GM12874 (cell line): ENCODE measurements around the gene THOC7.

Experiments used
- TF ChIP-seq, protein P1 (sequence below): IDR thresholded peaks from 2 replicates; pipeline ENCODE4 v1.5.1; 2011; ENCODE audit warnings: low read depth, mild to moderate bottlenecking, control low read depth, low read length, moderate library complexity; ENCODE audit not compliant: insufficient read depth

The THOC7 gene

GRCh38 chr3:63864965-63865327 lies 1.3 kb upstream of the THOC7 start:
- TF ChIP-seq, protein P1, sequence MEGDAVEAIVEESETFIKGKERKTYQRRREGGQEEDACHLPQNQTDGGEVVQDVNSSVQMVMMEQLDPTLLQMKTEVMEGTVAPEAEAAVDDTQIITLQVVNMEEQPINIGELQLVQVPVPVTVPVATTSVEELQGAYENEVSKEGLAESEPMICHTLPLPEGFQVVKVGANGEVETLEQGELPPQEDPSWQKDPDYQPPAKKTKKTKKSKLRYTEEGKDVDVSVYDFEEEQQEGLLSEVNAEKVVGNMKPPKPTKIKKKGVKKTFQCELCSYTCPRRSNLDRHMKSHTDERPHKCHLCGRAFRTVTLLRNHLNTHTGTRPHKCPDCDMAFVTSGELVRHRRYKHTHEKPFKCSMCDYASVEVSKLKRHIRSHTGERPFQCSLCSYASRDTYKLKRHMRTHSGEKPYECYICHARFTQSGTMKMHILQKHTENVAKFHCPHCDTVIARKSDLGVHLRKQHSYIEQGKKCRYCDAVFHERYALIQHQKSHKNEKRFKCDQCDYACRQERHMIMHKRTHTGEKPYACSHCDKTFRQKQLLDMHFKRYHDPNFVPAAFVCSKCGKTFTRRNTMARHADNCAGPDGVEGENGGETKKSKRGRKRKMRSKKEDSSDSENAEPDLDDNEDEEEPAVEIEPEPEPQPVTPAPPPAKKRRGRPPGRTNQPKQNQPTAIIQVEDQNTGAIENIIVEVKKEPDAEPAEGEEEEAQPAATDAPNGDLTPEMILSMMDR = no peak

GRCh38 chr3:63864008-63864964 lies 681 bp upstream of the THOC7 start:
- TF ChIP-seq, protein P1 = no peak

- TF ChIP-seq, protein P1 = no peak
These were observed 828 bp downstream of the THOC7 start for GRCh38 chr3:63862804-63863149.

DNA sequence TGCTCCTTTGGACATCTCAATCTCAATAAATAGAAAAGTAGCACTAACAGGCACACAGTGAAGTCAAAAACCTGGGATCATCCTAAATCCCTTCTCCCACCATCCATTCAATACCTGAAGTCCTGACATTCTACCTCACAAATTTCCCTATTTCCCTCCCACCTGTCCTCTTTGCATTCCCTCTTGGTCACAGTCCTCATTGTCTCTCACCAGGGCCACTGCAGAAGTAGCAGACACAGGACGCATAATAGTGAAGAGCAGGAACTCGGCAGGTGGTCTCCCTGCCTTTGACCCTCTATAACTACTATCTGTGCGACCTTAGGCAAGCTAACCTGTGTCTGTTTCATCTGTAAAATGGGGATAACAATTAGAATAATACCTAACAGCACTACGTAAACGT lies 2.3 kb downstream of the THOC7 start:
- TF ChIP-seq, protein P1 = no peak

DNA sequence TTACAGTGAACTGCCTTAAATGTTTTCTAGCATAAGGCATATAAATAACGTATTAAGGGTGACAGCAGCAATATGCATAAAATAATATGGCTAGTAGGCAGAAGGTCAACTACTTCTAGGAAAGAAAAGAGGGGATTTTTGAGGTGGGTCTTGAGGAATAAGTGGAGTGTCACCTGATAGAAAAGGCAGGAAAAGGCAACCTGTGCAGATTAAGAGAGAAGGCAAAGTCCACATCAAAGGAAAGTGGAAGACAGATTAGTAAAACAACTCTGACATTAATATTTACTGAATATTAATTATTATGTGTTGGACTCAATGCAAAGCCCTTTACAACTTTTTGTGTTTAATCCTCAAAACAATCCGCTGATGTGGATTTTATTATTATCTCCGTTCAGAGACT lies 2.8 kb downstream of the THOC7 start:
- TF ChIP-seq, protein P1 = no peak

- TF ChIP-seq, protein P1 = no peak
These were observed 6.3 kb downstream of the THOC7 start for GRCh38 chr3:63857311-63857710.

GRCh38 chr3:63855333-63855940 lies 8.2 kb downstream of the THOC7 start:
- TF ChIP-seq, protein P1 = no peak
